Measurements from ENCODE around the gene GGA2. TPM values are rescaled to one million over a fixed set of nuclear protein-coding genes. Genes with fewer than 3 reads are reported as not detected.

The GGA2 gene
- total and polyA plus RNA-seq, 3 donors from 2014 or later, result 47.2 to 71.9 (median 60.6) TPM

DNA sequence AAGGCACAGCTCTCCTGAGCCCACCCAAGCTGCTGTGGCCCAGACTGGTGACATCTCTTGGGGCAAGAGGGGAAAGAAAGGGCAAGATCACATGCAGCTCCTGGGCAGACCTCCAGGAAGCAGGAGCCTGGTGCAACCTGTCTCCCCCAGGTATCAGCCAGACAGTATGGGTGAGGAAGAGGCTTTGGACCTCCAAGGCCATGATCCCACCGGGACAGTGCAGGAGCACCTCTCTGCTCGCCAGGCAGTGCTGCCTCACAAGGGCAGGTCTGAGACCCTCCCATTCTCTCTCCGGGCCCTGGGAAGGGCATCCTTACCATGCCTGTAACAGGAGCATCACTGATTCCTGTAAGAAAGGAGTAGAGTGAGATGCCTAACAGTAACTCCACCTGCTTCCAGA, 31.7 kb downstream of the GGA2 start:
- H3K27me3 ChIP-seq, result no peaks in the 10 kb centered on the region
- H3K9me3 ChIP-seq, result no peaks in the 10 kb centered on the region
- 98 to 100% methylated on average over 1 to 3 of the region's 3 CpGs for WGBS, 2 donors
- H3K4me1 ChIP-seq, result no peaks in the 10 kb centered on the region
- H3K36me3 ChIP-seq (ENCODE audit: low read depth, missing control alignments), result no peaks in the 10 kb centered on the region
- intact Hi-C loops (cut with DNase I; ENCODE audit: low total_unique reads), result no loop called here
- no peak for DNase-seq
- no peak for TF ChIP-seq POLR2A (IDR thresholded peaks at IDR 0.05)
- TF ChIP-seq, protein P1, sequence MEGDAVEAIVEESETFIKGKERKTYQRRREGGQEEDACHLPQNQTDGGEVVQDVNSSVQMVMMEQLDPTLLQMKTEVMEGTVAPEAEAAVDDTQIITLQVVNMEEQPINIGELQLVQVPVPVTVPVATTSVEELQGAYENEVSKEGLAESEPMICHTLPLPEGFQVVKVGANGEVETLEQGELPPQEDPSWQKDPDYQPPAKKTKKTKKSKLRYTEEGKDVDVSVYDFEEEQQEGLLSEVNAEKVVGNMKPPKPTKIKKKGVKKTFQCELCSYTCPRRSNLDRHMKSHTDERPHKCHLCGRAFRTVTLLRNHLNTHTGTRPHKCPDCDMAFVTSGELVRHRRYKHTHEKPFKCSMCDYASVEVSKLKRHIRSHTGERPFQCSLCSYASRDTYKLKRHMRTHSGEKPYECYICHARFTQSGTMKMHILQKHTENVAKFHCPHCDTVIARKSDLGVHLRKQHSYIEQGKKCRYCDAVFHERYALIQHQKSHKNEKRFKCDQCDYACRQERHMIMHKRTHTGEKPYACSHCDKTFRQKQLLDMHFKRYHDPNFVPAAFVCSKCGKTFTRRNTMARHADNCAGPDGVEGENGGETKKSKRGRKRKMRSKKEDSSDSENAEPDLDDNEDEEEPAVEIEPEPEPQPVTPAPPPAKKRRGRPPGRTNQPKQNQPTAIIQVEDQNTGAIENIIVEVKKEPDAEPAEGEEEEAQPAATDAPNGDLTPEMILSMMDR (IDR thresholded peaks at IDR 0.05), result no peak
- no peak overlapping the region for H3K27ac ChIP-seq
- H3K4me3 ChIP-seq, result no peak overlapping the region

DNA sequence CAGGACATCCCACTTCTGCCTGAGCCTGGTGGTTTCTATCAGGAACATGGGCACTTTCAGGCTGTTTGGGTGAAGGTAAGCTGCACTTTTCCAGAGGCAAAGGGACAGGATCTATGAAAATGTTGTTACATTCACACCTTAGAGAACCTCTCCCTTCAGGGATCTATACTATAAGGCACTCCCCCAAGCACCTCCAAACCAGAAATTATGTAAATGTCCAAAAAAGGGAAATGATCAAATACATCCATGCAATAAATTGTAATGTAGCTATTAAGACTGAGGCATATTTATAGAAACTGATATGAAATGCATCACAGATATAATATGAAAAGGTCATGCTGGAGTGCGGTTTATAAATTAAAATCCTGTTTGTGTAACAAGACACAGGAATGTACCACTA, 34.0 kb downstream of the GGA2 start:
- no peak for DNase-seq
- H3K27ac ChIP-seq, result no peak overlapping the region
- H3K4me1 ChIP-seq, result no peaks in the 10 kb centered on the region
- TF ChIP-seq, protein P1 (IDR thresholded peaks at IDR 0.05), result no peak
- TF ChIP-seq POLR2A (IDR thresholded peaks at IDR 0.05), result no peak
- H3K36me3 ChIP-seq (ENCODE audit: low read depth, missing control alignments), result no peaks in the 10 kb centered on the region
- no peaks in the 10 kb centered on the region for H3K27me3 ChIP-seq
- H3K9me3 ChIP-seq, result no peaks in the 10 kb centered on the region
- H3K4me3 ChIP-seq, result no peak overlapping the region
- WGBS, 2 donors, result 98 to 100% methylated on average over 1 of the region's 1 CpG
- intact Hi-C loops (cut with DNase I; ENCODE audit: low total_unique reads), result no loop called here

DNA sequence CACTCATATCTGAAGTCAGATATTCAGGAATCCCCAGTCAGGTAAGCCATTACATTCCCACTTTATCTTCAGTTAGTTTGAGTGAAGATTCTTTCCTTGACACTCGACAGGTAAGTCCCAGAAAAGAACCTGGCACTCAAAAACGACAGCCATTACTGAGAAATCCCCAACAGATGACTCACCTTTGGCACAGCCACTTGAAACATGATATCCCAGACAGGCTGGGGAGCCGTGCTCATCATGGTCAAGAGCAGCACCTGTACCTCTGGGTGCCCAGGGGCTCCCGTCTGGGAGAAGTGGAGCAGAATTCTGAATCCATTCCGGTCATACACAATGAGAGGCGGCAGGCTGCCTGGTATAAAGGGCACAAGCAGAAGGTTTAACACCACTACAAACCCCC, 40.5 kb downstream of the GGA2 start:
- TF ChIP-seq POLR2A (IDR thresholded peaks at IDR 0.05), result no peak
- TF ChIP-seq, protein P1 (IDR thresholded peaks at IDR 0.05), result no peak
- intact Hi-C loops (cut with DNase I; ENCODE audit: low total_unique reads), result no loop called here
- no peaks in the 10 kb centered on the region for H3K9me3 ChIP-seq
- H3K4me3 ChIP-seq, result no peak overlapping the region
- no peak overlapping the region for H3K27ac ChIP-seq
- H3K36me3 ChIP-seq (ENCODE audit: low read depth, missing control alignments), result no peaks in the 10 kb centered on the region
- WGBS, 2 donors, result 70 to 82% methylated on average over 6 of the region's 6 CpGs
- no peaks in the 10 kb centered on the region for H3K27me3 ChIP-seq
- no peak for DNase-seq
- no peaks in the 10 kb centered on the region for H3K4me1 ChIP-seq

DNA sequence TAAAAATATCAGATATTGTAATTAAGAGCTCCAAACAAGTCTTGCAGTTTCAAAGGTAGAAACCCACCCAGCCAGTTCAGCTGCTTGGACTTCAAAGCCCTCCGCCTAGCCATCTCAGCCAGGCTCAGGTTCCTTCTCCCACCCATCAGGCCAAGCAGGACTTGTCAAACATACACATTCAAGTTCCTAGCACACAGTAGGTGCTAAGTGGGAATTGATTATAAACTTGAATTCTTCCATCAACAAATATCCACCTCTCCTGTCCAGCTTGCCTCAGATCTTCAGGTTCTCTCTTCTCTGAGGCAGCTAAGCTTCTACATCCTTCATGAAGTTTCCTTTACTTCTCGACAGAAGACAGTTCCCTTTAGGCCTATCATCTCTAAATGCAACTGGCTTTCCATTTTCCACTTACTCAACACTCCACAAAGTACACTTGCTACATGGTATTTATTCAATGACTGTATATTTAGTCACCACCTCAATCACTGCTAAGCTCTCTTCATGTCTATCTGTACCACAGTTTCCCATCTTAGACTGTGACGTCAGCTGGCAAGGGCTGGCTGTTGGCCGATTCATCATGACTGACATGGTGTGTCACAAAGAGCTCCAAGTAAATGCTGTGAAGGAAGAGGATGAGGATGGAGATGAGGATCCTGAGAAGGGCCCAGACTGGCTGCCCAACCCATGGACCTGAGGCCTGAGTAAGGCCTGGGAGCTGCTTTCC, 44.0 kb downstream of the GGA2 start:
- TF ChIP-seq, protein P1 (IDR thresholded peaks at IDR 0.05), result no peak
- TF ChIP-seq POLR2A (IDR thresholded peaks at IDR 0.05), result no peak
- Histone ChIP-seq H3K27me3 (no peaks in the 10 kb centered on the region), H3K4me1 (peaks cover 8% of the 10 kb centered on the region), H3K27ac (no peak overlapping the region), H3K4me3 (no peak overlapping the region), H3K9me3 (no peaks in the 10 kb centered on the region), H3K36me3 (ENCODE audit: low read depth, missing control alignments) (no peaks in the 10 kb centered on the region)
- no peak for DNase-seq
- intact Hi-C loops (cut with DNase I; ENCODE audit: low total_unique reads), result no loop called here
- 88 to 92% methylated on average over 4 of the region's 4 CpGs for WGBS, 2 donors

DNA sequence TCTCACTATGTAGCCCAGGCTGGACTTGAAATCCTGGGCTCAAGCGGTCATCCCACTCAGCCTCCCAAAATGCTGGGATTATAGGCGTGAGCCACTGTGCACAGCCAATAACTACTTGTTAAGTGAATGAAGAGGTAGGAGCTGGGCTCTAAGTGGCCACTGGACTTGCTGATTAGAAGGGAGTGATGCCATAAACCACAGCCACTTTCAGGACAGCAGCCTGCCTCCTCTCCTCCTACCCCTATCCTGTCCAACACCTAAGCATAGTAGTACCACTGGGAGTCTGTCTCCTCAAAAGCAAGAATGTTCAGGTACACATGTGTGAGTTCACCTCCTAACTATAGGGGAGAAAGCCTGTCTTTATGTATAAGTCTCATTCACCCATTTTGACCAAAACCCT, 45.1 kb downstream of the GGA2 start:
- Histone ChIP-seq H3K4me1 (peaks cover 8% of the 10 kb centered on the region), H3K9me3 (no peaks in the 10 kb centered on the region), H3K27me3 (no peaks in the 10 kb centered on the region), H3K27ac (no peak overlapping the region), H3K4me3 (no peak overlapping the region), H3K36me3 (ENCODE audit: low read depth, missing control alignments) (no peaks in the 10 kb centered on the region)
- 96 to 100% methylated on average over 2 of the region's 2 CpGs for WGBS, 2 donors
- no peak for DNase-seq
- no peak for TF ChIP-seq POLR2A (IDR thresholded peaks at IDR 0.05)
- TF ChIP-seq, protein P1 (IDR thresholded peaks at IDR 0.05), result no peak
- intact Hi-C loops (cut with DNase I; ENCODE audit: low total_unique reads), result no loop called here
